DMS 273 treated with DMSO at 0.1 percent for 48 hours (cell line): ENCODE measurements around the gene CLRN3.

Experiments
- DNase-seq: peaks from one replicate; lab custom pipeline; 2025; lab: John Stamatoyannopoulos, UW

Gene CLRN3

GRCh38 chr10:127845756-127846155 lies 47.0 kb downstream of the CLRN3 start:
- no peak for DNase-seq

- DNase-seq, result no peak
Observed at GRCh38 chr10:127840884-127841283, 51.9 kb downstream of the CLRN3 start.

DNA sequence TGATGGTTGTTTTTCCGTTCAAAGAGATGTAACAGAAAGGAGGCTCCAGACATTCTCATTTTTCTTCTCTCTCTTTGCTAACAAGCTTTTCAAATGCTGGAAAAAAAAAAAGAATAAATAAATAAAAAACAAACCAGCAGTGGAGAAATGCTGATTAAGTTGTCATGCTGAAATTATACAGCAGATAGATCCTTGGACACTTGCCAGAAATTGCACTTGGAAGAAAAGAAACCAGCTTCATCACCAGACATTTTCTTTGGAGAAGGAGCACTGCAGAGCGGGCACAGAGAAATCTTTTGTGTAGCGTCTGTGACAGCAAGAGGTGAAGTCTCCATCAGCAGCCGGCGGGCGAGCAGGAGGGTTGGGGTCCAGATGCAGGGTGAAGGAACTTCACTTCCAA lies 55.8 kb downstream of the CLRN3 start:
- DNase-seq, result no peak

- DNase-seq, result no peak
Observed at GRCh38 chr10:127836176-127836575, 56.6 kb downstream of the CLRN3 start.

DNA sequence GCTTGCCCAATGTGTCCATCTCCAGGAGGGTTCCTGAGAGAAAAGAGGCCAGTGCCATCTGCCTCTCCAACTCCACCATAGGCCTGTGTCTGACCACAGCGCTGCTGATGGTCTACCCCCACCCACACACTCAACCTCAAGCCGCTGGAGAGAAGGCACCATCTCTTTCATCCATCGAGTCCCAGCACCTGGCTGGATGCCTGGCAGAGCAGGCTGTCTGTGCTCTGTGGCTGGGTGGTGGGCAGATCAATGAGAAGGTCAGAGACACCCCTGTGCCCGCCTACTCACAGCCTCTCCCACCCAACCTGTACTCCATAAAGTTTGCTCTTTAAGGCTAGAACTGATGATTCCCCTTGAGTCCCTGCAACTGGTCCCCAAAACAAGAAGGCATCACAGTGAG lies 58.0 kb downstream of the CLRN3 start:
- no peak for DNase-seq

GRCh38 chr10:127834221-127834620 lies 58.5 kb downstream of the CLRN3 start:
- DNase-seq, result no peak

DNA sequence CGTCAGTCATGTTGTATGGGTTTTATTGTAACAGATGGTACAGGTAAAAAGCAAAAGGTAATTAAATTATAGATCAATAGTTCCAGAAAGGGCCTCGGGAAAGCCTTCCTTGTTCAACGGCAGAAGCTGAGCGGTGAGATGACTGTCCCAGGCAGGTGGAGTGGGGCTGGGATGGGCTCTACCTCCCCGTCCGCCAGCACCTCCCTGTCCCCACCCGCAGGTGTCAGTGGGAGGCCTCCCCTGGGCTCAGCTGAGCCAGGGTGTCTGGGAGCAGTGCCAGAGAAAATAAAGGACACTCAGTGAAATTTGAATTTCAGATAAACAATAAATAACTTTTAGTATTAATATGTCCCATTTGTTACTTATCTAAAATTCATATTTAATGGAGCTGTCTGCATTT lies 58.9 kb downstream of the CLRN3 start:
- DNase-seq, result no peak

GRCh38 chr10:127832501-127832900 lies 60.2 kb downstream of the CLRN3 start:
- no peak for DNase-seq

DNA sequence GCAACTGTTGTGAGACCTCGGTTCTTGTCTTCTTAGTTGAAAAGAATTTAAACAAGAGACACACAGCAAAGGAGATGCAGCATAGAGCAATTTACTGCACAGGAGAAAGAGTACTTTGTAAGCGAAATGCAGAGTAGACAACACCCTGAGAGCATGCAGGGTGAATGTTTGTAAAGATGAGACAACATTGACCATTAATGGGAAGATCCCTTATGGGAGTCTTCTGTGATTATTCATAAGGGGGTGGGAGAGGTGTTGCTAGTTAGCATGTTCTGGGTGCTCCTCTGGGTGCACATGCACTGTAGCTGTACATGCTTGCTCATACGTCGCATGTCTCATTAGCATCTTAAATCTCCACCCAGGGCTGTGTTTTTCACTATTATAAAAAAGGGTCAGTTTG lies 62.3 kb downstream of the CLRN3 start:
- DNase-seq, result no peak
